GM18868 (cell line): ENCODE measurements around the gene PTPN1.
"Not testable (repeated sequence)": the region's sequence is repeated elsewhere in the genome, so short reads cannot be mapped to it uniquely, and the experiment has no call there.

Source experiments
- ATAC-seq: cut with Tn5 transposase; IDR thresholded peaks from one replicate; pipeline ENCODE4 v1.9.1; 2021; ENCODE audit warnings: mild to moderate bottlenecking, moderate library complexity; ENCODE audit not compliant: unreplicated experiment

The PTPN1 gene

GRCh38 chr20:50602432-50603088 lies 92.4 kb downstream of the PTPN1 start:
- ATAC-seq = no peak

- ATAC-seq = no peak
These were observed 94.3 kb downstream of the PTPN1 start for GRCh38 chr20:50604451-50604850.

GRCh38 chr20:50605136-50605535 lies 95.0 kb downstream of the PTPN1 start:
- no peak for ATAC-seq

GRCh38 chr20:50607436-50607835 lies 97.3 kb downstream of the PTPN1 start:
- ATAC-seq = no peak

GRCh38 chr20:50607850-50608749 lies 97.9 kb downstream of the PTPN1 start:
- no peak for ATAC-seq

GRCh38 chr20:50608750-50609104 lies 98.5 kb downstream of the PTPN1 start:
- no peak for ATAC-seq

- no peak for ATAC-seq
These were observed 99.3 kb downstream of the PTPN1 start for GRCh38 chr20:50609438-50609989.

GRCh38 chr20:50610212-50610718 lies 100.1 kb downstream of the PTPN1 start:
- ATAC-seq = no peak

- ATAC-seq = no peak
These were observed 101.1 kb downstream of the PTPN1 start for GRCh38 chr20:50611128-50611810.

GRCh38 chr20:50613438-50614169 lies 103.4 kb downstream of the PTPN1 start:
- no peak for ATAC-seq

GRCh38 chr20:50615407-50615806 lies 105.2 kb downstream of the PTPN1 start:
- ATAC-seq = no peak

GRCh38 chr20:50617022-50617421 lies 106.8 kb downstream of the PTPN1 start:
- ATAC-seq = no peak

GRCh38 chr20:50618537-50618936 lies 108.4 kb downstream of the PTPN1 start:
- no peak for ATAC-seq

GRCh38 chr20:50620459-50620858 lies 110.3 kb downstream of the PTPN1 start:
- ATAC-seq = not testable (repeated sequence)

GRCh38 chr20:50621068-50621665 lies 111.0 kb downstream of the PTPN1 start:
- ATAC-seq = no peak

GRCh38 chr20:50624351-50625016 lies 114.3 kb downstream of the PTPN1 start:
- no peak for ATAC-seq

- ATAC-seq = no peak
These were observed 115.9 kb downstream of the PTPN1 start for GRCh38 chr20:50625986-50626677.

- ATAC-seq = no peak
These were observed 117.6 kb downstream of the PTPN1 start for GRCh38 chr20:50627747-50628146.

- ATAC-seq = no peak
These were observed 118.1 kb downstream of the PTPN1 start for GRCh38 chr20:50628332-50628731.
